Central memory CD4-positive, alpha-beta T cell (primary cell): ENCODE data around the gene ACTN4.
A peak's percentile ranks its signal among the peaks of the same experiment; 100 is the strongest.

Experiments used
- DNase-seq: peaks from one replicate; pipeline ENCODE4 v3.0.0; 2022

ACTN4 gene

DNA sequence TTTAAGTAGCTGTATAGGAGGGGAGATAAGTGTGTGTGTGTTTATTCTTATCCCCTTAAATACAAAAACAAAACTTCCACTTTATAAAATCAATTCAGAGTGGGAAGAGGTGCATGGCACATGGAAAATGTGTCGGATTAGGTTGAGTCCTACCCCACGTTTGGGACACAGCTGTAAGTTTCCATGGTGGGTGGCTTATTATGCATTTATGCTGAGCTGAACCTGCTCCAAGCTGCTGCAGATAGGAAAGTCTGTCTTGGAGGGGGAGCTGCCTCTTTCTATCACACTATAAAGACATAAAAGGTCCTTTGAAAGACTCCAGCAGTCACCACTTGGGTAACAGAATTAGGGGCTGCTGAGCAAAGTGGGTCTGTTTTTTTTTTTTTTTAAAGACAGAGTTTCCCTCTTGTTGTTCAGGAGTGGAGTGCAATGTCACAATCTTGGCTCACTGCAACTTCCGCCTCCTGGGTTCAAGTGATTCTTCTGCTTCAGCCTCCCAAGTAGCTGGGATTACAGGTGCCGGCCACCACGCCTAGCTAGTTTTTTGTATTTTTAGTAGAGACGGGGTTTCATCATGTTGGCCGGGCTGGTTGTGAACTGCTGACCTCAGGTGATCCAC, 15.2 kb downstream of the ACTN4 start:
- DNase-seq: no peak

DNA sequence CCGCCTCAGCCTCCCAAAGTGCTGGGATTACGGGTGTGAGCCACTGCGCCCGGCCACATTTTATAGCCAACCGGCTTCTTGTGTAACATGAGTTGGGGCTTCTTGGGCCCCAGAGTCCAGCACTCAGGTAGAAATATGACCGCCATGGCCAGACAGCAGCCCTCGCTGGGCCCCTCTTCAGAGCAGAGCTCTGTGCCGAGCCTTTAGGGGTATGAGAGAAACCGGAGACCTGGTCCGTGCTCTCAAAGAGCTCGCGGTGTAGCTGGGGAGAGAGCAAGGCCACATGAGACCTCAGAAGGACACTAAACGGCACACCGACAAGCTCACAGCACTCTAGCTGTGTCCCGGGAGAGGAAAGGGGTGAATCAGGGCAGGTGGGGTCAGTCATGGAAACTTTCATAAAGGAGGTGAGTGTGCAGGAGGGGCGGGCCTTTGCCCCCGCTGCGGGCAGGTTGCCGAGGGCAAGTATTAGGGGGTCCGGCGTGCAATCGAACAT, 15.8 kb downstream of the ACTN4 start:
- no peak for DNase-seq

- DNase-seq: no peak
These were observed 16.6 kb downstream of the ACTN4 start for GRCh38 chr19:38663957-38664502.

- no peak for DNase-seq
These were observed 17.2 kb downstream of the ACTN4 start for GRCh38 chr19:38664503-38665211.

- DNase-seq: no peak
These were observed 17.9 kb downstream of the ACTN4 start for GRCh38 chr19:38665219-38665931.

DNA sequence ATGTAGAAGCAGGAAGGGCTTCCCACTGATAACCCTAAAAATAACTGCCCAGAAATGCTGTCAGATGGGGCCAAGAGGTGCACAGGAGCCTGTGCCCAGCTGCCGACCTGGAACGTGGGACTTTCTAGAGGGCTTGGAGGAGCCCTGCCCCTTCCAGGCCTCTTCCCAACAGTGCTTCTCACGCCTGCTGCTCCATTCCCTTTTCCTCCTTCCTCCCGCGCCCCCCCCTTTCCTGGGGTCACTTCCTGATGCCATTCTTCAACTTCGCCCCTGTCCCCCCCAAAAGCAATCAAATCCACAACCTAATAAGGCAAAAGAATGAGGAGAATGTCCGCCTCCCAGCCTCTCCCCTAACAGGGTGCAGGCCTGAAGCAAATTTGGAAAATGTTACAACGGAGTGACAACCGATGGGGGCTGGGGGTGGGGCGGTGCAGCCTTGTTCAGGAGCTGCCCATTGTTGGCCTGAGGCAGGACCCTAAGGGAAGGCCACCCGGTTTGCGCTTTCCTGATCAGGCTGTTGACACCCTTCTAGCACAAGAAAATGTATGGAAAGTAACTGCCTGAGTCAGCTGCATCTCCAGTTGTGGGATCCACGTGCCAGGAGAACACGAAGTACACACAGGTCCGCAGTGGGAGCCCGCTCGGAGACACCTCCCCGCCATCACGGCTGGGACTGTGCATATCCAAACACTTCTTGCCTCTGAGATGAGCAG, 18.7 kb downstream of the ACTN4 start:
- DNase-seq: no peak

DNA sequence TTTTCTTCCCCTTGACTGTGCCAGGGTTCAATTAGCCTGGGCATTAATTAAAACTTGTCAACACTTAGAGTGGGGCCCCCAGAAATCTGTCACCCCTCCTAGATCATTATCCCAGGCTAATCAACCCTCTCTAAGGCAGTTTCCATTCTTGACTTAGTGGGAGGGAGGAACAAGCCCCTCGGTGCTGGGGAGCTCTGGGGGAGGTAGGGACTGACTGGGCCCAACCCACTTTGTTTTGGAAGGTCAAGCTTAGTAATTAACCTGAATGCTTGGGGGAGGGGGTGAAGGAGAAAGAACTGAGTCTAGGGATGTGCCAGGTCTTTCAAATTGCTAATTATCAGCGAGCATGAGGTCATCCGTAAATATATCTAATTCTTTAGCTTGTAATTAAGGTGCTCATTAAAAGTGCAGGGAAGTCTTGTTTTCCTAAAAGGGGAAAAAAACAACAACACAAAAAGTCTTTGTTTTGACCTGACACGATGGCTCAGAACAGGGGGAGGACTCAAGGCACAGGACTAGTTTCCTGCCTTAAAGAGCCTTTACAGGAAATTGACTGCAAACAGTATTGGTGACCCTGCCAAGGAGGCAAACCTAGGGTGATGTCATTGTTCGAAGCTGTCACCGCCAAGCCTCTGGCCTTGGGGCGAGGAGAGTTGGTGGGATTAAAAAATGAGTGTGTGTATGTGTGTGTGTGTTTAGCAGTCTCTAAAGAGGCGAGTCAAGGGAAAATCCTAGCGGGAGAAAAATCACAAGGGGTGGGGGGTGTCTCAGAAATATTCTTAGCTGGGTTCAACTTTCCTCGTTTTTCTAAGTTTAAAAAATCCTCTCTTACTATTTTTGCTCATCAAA, 19.4 kb downstream of the ACTN4 start:
- DNase-seq: peak; percentile 33

DNA sequence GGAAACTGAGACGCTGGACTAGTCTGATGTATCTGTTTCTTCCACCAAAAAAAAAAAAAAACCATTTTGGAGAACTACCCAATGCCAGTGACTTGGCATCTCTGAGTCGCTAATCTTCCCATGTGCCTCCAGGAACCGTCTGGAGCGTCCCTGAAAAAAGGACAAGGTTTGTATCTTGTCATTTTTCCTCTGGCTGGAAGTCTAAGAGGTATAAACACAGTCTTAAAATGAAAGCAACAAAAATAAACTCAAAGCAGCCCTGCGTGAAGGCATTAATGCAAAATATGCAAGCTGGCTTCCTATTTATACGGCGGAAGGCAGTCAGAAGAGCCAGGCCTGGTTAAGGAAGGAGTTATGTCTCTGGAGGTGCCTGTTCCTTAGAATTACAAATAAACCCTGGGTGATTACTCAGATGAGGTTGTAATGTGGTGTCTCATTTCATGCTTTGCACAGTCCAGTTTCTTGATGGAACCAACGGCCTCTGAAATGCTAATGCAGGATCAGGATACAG, 20.3 kb downstream of the ACTN4 start:
- no peak for DNase-seq

GRCh38 chr19:38669552-38669951, 22.1 kb downstream of the ACTN4 start:
- DNase-seq: peak; percentile 50

DNA sequence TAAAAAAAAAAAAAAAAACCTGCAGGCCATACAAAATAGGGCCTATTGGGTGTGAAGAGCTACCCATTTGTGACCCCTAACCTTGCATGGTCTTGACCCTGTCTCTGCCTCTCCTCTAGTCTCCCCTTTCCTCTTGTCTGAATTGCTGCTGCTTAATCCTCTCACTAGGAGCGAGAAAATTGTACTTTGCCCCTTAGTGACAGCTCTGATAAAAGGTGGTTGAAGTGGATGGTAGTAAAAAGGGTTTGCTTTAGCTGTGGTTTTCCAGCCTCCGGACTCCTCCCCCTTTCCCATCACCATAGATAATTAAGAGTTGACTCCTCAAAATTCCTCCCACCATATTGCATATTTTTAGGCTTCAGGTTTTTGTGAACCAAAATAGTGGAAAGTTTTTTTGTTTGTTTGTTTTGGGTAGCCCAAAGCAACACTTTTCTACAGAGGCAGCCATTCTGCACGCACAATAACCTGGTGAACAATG, 23.5 kb downstream of the ACTN4 start:
- DNase-seq: no peak

- DNase-seq: no peak
These were observed 24.2 kb downstream of the ACTN4 start for GRCh38 chr19:38671654-38672053.

- no peak for DNase-seq
These were observed 25.6 kb downstream of the ACTN4 start for GRCh38 chr19:38673030-38673429.

DNA sequence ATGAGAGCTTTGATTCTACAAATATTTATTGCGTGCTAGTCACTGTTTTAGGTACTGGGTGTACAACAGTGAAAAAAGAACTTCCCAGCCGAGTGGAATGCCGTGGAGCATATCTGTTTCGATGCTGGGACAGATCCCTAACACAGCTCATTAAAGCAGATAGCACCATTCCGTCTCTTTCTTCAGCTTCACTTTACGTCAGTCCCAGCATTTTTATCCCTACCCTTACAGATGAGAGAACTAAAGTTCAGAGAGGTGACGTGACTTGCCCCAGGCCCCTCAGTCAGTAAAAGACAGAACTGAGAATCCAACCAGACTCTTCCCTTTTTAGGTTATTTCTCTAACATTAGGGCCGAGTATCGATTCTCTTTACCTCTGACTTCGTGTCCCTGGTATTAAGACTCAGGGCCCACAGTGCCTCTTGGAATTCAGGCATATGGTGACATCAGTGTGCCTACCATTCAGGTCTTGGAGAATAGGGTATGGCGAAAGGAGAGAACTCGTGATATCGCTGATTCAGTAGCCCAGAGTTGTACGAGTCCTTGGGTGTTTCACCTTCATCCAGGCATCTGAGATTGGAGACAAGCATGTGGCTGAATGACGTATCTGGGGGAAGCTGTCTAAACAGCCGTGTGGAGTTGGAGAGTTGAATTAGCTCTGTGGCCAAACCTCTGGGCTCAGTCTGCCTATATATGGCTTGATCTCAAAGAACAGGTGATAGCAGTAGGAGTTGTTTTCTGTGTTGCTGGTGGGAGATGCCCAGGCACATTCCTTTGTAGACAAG, 27.1 kb downstream of the ACTN4 start:
- no peak for DNase-seq

- DNase-seq: no peak
These were observed 28.2 kb downstream of the ACTN4 start for GRCh38 chr19:38675611-38676010.

DNA sequence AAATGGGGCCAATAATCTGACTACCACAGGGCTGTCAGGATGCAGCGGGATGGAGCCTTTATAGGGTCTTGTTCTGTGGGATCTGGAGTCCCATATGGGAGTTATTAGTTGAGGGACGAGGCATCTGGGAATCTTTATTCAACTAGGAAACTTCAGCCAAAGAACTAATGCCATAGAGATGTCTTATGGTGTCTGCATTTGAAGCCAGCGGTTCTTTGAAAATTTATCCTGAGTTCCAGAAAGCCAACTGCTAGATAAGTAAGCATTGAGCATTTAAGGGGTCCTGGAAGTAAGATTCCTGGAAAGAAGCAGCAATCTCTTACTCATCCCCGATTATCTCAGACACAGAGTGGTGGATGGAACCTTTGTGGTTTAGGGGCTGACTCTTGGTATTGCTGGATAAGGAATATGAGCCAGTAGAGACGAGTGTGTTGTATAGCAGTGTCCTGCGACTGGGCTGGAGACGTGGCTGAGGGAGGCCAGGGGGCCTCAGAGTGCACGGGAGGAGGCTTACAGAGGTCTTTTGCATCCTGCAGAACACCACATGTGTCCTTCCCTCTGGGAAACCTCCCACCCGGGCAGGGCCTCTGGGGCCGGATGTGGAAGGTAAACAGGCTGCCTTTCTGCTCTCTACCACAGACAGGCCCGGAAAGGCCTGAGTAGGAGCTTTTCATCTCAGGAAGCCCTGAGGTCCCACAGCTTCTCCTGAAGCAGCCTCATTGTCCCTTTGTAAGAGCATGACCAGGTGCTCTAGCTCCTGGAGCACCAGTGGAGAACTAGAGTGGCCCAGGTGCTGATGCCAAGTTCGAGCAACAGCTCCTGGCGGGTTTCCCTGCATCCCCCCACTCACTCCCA, 28.8 kb downstream of the ACTN4 start:
- DNase-seq: no peak

GRCh38 chr19:38676878-38677646, 29.6 kb downstream of the ACTN4 start:
- no peak for DNase-seq

GRCh38 chr19:38678217-38678890, 30.9 kb downstream of the ACTN4 start:
- no peak for DNase-seq

DNA sequence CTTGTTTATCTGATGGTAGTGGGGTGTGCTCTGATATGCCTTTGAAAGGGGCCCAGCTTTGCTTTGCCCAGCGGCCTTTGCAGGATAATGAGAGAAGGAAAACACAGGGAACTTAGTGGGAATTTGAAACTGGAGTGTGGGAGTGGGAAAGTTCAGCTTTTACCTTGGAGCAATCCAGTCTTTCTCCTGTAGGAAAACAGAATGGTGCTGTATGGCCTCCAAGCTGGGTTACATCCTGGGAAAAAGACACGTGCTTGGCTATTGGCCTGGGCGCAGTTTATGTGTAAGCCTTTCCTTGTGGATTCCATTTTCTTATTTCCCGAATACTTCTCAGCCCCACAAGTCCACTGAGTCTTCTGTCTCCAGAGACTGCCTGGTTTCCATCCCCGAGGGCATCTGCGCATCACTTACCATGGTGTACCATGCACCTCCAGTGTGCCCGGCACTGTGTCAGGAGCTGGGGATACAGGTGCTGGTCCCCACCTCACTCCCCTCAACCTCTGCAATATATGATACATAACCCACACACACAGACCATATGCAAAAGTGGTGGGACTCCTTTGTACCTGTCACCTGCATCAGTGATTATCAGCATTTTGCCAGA, 31.5 kb downstream of the ACTN4 start:
- no peak for DNase-seq
